AG09309 (cell line): ENCODE results near the gene HDLBP.

Source experiments
- DNase-seq: peaks from one replicate; pipeline ENCODE4 v3.0.0-alpha.2; 2010; ENCODE audit warnings: low read depth
- H3K4me3 ChIP-seq: 2 replicates; pipeline ENCODE4 v1.5.1; 2011; ENCODE audit warnings: mild to moderate bottlenecking, low read depth, low read length, moderate library complexity; ENCODE audit not compliant: control insufficient read depth
- TF ChIP-seq, protein P1 (sequence below): IDR thresholded peaks from 2 replicates; pipeline ENCODE4 v1.5.1; 2011; ENCODE audit warnings: mild to moderate bottlenecking, low read depth, low read length, inconsistent platforms; ENCODE audit not compliant: insufficient read depth, control insufficient read depth; ENCODE audit errors: missing control alignments

Gene HDLBP

DNA sequence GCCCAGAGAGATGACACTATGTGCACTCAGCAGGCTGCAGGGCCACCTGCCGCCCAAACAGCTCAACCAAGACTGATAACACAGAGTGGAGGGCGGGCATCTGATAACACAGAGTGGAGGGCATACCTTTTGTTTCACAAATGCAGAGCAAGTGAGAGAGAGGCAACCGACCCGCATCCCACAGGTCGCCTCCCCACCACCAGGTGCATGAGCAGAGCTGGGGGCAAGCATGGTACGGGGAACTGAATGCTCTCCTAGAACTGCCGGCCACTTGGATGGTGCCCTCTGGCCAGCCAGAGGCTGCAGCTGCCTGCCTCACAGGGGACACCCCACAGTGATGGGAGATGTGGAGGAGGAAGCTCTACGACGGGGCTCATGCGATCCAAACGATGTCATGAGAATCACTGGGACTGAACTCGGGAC, 77.5 kb downstream of the HDLBP start:
- TF ChIP-seq, protein P1, sequence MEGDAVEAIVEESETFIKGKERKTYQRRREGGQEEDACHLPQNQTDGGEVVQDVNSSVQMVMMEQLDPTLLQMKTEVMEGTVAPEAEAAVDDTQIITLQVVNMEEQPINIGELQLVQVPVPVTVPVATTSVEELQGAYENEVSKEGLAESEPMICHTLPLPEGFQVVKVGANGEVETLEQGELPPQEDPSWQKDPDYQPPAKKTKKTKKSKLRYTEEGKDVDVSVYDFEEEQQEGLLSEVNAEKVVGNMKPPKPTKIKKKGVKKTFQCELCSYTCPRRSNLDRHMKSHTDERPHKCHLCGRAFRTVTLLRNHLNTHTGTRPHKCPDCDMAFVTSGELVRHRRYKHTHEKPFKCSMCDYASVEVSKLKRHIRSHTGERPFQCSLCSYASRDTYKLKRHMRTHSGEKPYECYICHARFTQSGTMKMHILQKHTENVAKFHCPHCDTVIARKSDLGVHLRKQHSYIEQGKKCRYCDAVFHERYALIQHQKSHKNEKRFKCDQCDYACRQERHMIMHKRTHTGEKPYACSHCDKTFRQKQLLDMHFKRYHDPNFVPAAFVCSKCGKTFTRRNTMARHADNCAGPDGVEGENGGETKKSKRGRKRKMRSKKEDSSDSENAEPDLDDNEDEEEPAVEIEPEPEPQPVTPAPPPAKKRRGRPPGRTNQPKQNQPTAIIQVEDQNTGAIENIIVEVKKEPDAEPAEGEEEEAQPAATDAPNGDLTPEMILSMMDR = no peak
- no peak for DNase-seq

DNA sequence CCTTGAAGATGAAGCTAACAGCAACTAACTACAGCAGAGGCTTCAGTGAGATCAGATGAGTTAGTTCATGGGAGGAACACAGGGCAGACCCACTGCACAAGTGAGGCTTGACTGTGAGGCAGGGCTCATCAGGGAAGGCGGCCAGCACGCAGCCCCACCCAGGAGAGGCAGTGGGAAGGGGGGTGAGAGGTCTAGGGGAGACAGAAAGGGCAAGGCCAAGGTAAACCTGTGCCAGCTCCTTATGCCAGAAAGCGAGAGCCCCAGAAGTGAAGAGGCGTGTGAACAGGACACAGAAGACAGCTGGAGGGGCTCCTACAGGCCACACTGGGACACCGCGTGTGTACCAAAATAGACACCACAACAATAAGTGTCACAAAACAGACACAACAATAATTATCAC, 78.4 kb downstream of the HDLBP start:
- H3K4me3 ChIP-seq = no peak overlapping the region

More for the DNA sequence above, 77.5 kb downstream of the HDLBP start:
- H3K4me3 ChIP-seq = no peak overlapping the region

DNA sequence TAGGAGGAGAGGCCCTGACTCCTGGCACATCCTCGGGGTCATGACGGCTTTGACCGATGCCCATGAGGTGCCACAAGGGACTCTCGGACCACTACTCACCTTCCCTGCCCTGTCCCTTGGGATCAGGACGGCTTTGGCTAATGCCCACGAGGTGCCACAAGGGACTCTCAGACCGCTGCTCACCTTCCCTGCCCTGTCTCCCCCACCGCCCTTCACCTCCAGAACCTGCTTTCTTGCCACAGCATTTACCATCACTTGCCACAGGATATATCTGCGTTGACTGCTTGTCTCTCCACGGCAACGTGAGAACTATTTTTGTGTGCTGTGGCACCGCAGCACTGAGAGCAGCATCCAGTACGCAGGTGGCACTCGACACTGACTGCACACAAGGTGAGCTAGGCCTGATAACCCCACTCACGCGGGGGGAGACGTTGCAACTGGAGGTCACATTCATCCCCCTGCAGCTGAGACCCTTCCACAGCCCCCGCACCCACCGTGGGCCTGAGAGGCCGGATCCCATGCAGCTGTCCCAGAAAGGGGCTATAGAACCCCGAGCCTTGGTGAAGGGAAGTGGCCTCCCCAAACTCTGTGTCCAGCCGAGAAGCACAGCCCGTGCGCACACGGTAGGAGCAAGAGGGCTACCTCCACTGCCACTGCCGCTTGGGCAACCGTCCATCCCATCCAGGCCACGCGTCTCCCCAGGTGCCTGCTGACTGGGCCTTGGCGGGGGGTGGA, 79.4 kb downstream of the HDLBP start:
- TF ChIP-seq, protein P1 = no peak
- no peak overlapping the region for H3K4me3 ChIP-seq
- no peak for DNase-seq

More for the DNA sequence above, 78.4 kb downstream of the HDLBP start:
- no peak for DNase-seq
- TF ChIP-seq, protein P1 = no peak

DNA sequence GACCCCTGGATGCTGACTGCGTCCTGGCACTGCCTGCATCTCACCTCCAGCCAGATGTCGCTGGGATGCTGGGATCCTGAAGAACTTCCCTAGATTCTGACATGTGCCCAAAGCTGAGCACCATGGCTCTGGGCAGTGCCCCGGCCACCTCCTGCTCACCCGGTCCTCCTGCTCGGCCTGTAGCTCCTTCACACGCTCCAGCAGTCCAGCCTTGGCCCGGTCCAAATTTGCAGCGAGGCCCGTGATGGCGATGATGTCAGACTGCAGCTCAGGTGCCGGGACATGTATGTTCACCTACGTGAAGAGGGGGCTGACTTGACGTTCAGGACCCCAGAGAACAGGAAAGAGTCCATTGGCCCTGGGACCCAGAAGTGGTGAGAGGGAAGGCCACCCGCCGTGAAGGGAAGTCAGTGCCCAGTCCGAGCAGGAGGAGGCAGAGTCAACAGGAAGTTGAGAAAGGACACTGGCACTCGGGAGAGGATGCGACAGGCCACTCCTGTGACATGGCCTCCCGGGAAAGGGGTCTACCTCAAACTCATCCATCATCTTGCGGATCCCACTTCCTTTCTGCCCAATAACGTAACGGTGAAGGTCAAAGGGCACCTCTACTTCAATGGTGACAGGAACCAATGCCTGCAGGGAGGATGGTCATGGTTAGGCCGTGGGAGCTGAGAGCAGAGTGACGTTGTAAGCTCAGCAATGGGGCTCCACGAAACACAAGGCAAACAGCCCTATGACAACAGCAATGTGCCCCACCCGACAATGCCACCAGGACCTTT, 80.3 kb downstream of the HDLBP start:
- TF ChIP-seq, protein P1 = no peak
- no peak for DNase-seq
- no peak overlapping the region for H3K4me3 ChIP-seq

DNA sequence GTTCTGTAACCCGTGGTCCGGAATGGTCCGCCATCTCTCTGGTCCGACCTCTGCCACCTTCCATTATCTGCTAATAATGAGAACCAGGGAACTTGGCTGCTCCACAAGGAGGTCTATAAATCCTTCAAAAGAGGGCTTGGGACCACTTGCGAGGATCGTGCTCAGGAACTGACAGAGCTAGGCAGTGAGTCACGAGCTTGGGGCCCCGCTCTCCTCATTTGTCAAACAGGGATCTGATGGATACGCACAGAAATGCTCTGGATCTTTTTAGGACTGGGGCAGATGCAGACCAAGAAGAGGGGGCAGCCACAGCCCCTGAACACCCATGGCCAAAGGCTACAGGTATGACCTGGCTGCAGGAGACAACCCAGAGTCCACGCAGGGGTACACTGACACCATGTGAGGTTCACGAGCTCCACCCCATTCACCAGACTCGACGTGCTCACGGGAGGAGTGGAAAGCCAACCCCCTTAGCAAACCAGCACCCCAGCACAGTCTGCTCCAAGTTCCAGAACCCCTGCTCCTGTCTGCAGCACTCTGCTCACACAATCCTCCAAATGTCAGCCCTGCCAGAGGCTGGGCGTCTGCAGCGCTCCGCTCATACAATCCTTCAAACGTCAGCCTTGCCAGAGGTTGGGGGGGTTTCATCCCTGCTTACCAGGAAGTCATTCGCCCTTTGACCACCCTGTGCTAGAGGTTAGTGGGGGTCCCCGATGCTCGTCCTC, 81.2 kb downstream of the HDLBP start:
- DNase-seq = no peak
- TF ChIP-seq, protein P1 = no peak
- no peak overlapping the region for H3K4me3 ChIP-seq

DNA sequence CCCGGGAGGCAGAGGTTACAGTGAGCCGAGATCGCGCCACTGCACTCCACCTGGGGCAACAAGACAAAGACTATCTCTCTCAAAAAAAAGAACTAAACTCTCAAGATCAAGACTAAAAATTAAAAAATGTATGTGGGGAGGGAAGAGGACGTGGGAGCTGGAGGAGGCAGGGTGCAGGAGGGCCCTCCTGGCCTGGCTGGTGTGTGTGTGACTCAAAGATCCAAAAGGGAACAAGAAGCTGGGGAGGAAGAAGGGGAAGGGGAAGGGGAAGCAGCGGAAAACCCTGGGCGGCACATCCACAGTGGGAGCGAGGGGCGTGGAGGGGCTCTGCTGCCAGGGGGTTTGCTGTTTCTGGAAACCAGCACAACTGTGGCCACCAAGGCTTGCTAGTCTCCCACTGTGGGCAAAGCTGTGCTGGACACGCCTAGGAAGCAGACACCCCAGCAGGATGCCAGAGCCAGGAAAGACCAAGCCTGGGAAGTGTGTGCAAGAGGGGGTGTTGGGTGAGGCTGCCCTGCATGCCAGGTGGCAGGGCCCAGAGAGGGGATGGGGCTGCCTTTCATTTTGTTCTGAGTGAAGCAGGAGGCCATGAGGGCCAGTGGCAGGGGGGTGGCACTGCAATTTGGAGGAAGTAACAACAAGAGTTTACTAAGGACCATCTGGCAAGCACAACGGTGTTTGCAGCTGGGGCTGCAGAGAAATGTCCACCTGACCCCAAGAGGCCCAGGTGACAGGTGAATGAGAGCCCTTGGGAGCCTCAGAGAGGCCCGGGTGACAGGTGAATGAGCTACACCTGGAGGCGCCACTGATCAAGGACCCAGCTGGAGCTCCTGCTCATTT, 82.5 kb downstream of the HDLBP start:
- DNase-seq = no peak

More for the DNA sequence above, 82.5 kb downstream of the HDLBP start:
- TF ChIP-seq, protein P1 = no peak
- no peak overlapping the region for H3K4me3 ChIP-seq
